Nephron progenitor cell (in vitro differentiated cells): ENCODE results near the gene ARHGAP12.

Source experiments
- DNase-seq: peaks from one replicate; pipeline ENCODE4 v3.0.0; 2021
- H3K27ac Mint-ChIP-seq: 2 replicates; pipeline ENCODE4 v1.8.0; 2021; ENCODE audit warnings: mild to moderate bottlenecking, moderate library complexity, mixed read lengths
- H3K27me3 Mint-ChIP-seq: 2 replicates; pipeline ENCODE4 v1.8.0; 2021; ENCODE audit warnings: mild to moderate bottlenecking, low read depth, mixed read lengths; ENCODE audit not compliant: poor library complexity
- H3K36me3 Mint-ChIP-seq: 2 replicates; pipeline ENCODE4 v1.8.0; 2021; ENCODE audit warnings: low read depth, mixed read lengths
- H3K4me1 Mint-ChIP-seq: 2 replicates; pipeline ENCODE4 v1.8.0; 2021; ENCODE audit warnings: mixed read lengths
- H3K4me3 Mint-ChIP-seq: 2 replicates; pipeline ENCODE4 v1.8.0; 2021; ENCODE audit warnings: mild to moderate bottlenecking, moderate library complexity, mixed read lengths
- H3K9me3 Mint-ChIP-seq: 2 replicates; pipeline ENCODE4 v1.8.0; 2021; ENCODE audit warnings: mild to moderate bottlenecking, moderate library complexity, mixed read lengths
- TF ChIP-seq, protein P1 (sequence below): fragments of 200-600 bp; sonication (generic); IDR thresholded peaks from 2 replicates; pipeline ENCODE4 v1.5.0; 2021; ENCODE audit warnings: antibody characterized with exemption

ARHGAP12 gene

DNA sequence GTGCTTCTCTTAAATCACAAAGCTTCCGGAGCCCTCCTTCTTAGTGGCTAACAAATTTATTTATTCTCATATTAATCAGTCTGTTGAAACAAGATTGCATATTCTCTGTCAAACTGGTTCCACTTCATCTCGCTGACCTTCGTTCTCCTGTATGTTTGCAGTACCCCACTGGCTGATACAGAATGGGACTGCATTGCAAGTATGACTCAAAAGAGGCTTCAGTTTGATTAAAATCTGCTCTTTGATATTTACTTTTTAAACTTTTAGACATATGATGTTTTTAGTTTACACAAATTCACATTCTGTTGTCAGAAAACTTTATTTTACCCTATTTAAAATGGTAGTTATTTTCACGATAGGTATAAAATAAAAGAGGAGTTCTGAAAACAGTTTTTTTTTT lies 14.3 kb upstream of the ARHGAP12 start:
- Mint-ChIP-seq H3K4me3 (no peak overlapping the region), H3K36me3 (no peaks in the 10 kb centered on the region), H3K9me3 (no peaks in the 10 kb centered on the region), H3K27me3 (no peaks in the 10 kb centered on the region), H3K27ac (no peak overlapping the region), H3K4me1 (peaks cover 37% of the 10 kb centered on the region)
- TF ChIP-seq, protein P1, sequence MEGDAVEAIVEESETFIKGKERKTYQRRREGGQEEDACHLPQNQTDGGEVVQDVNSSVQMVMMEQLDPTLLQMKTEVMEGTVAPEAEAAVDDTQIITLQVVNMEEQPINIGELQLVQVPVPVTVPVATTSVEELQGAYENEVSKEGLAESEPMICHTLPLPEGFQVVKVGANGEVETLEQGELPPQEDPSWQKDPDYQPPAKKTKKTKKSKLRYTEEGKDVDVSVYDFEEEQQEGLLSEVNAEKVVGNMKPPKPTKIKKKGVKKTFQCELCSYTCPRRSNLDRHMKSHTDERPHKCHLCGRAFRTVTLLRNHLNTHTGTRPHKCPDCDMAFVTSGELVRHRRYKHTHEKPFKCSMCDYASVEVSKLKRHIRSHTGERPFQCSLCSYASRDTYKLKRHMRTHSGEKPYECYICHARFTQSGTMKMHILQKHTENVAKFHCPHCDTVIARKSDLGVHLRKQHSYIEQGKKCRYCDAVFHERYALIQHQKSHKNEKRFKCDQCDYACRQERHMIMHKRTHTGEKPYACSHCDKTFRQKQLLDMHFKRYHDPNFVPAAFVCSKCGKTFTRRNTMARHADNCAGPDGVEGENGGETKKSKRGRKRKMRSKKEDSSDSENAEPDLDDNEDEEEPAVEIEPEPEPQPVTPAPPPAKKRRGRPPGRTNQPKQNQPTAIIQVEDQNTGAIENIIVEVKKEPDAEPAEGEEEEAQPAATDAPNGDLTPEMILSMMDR: no peak
- no peak for DNase-seq

DNA sequence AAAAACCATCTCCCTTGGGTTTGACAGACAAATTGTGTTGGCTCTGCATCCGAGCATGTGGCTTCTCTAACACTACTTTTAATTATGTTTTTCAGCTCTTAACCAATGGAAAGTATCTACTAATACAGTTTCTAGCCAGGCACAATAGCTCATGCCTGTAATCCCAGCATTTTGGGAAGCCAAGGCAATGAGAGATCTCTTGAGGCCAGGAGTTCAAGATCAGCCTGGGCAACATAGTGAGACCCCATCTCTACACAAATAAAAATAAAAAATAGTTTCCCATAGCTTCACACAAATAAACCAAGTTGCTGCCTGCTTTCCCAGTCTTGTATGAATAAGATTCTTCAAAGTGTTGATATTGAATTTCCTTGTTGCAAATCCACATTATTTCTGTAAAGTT lies 13.8 kb upstream of the ARHGAP12 start:
- peaks cover 33% of the 10 kb centered on the region for H3K4me1 Mint-ChIP-seq
- TF ChIP-seq, protein P1: no peak
- no peaks in the 10 kb centered on the region for H3K27me3 Mint-ChIP-seq
- H3K4me3 Mint-ChIP-seq: no peak overlapping the region
- no peak overlapping the region for H3K27ac Mint-ChIP-seq
- no peaks in the 10 kb centered on the region for H3K36me3 Mint-ChIP-seq
- DNase-seq: no peak
- H3K9me3 Mint-ChIP-seq: no peaks in the 10 kb centered on the region

DNA sequence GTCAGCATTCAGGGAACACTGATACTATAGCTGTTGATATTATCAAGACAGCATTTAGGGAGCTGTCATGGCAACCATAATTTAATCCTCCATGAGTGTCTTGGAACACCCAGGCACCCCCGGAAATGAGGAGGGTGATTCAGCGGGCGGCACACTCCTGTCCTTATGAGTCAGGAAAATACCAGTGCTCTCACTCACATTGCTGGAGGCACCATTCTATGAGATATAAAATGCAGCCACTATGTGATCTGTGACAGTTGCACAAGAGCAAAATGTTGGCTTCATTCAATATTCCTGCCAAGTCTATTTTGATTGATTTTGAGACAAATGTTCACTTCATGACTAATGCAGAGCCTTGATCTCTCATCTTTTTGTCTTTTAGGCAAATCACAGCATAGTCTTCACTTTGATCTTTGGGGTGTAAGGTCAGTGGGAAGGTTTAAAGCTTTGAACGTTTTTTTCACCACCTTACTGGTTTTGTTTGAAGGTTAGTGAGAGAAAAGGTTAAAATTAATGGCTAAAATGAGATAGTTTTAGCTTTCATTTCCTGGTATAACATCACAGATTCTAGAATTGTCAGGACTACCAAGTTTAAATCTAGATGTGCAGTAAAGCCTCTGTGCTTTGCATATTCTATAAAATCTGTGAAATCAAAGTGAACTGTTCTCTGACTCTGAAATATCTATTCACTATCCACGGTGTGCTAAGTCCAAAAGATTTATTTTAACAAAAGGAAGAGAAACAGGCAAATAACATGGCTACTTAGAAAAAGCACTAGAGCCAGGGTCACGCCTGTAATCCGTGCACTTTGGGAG lies 12.4 kb upstream of the ARHGAP12 start:
- H3K36me3 Mint-ChIP-seq: no peaks in the 10 kb centered on the region
- H3K27me3 Mint-ChIP-seq: no peaks in the 10 kb centered on the region
- no peaks in the 10 kb centered on the region for H3K9me3 Mint-ChIP-seq
- peaks cover 29% of the 10 kb centered on the region for H3K4me1 Mint-ChIP-seq
- H3K27ac Mint-ChIP-seq: peak overlapping the region; percentile 30
- DNase-seq: no peak
- peak overlapping the region; percentile 6 for H3K4me3 Mint-ChIP-seq
- TF ChIP-seq, protein P1: no peak

DNA sequence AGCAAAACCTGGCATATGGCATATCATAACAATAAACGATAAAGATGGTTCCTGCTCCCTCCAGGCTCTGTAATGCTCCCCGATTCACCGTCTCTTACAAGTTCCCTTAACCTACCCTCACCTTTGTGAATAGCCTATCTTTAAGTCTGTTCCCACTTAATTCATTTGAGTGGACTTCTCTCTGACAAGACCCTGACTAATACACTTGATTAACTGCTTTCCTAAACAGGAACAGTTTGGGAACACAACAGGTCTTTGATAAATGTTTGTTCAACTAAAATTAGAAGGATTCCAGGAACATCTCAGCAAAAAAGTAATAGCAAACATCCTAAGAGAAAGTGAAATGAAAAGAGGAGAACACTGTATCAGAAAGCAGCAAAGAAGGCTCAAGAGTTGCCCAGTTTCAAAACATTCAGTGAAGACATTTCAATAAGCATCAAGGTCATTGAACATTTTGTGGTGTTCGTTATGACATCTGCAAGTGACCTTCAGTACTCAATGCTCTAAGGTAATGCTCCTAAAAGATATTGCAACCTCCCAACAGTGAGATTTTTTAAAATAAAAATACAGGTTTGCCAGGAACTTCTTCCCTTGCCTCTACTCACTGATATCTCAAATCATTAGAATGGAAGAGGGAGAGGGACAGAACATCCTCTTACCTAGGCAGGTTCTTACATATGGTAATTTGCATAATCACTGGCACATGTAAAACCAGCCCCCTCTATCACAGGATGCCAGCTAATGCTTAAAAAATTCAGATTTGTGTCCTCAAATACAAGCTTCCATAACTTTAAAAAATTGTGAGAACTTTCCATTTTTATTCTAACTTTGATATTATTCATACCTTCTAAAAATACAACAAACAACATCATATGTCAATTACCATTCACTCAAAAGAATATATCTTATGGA lies 11.4 kb upstream of the ARHGAP12 start:
- Mint-ChIP-seq H3K9me3 (no peaks in the 10 kb centered on the region), H3K4me3 (no peak overlapping the region), H3K27me3 (no peaks in the 10 kb centered on the region), H3K4me1 (peaks cover 28% of the 10 kb centered on the region), H3K27ac (peak overlapping the region; percentile 1), H3K36me3 (no peaks in the 10 kb centered on the region)
- DNase-seq: no peak
- TF ChIP-seq, protein P1: no peak

DNA sequence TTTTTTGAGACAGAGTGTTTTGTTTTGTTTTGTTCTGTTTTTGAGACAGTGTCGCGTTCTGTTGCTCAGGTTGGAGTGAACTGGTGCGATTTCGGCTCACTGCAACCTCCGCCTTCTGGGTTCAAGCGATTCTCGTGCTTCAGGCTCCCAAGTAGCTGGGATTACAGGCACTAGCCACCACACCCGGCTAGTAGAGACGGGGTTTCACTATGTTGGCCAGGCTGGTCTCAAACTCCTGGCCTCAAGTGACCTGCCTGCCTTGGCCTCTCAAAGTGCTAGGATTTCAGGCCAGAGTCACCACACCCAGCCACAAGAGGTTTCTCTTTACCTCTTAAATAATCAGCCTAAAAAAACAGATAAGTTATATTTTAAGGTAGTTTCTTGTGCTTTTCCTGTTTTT lies 8.7 kb upstream of the ARHGAP12 start:
- no peak overlapping the region for H3K27ac Mint-ChIP-seq
- H3K27me3 Mint-ChIP-seq: no peaks in the 10 kb centered on the region
- TF ChIP-seq, protein P1: no peak
- H3K9me3 Mint-ChIP-seq: no peaks in the 10 kb centered on the region
- no peak overlapping the region for H3K4me3 Mint-ChIP-seq
- H3K36me3 Mint-ChIP-seq: no peaks in the 10 kb centered on the region
- H3K4me1 Mint-ChIP-seq: peaks cover 23% of the 10 kb centered on the region
- no peak for DNase-seq
